GM12874 (cell line): ENCODE measurements around the gene LPIN2.

Experiments
- TF ChIP-seq, protein P1 (sequence below): IDR thresholded peaks from 2 replicates; pipeline ENCODE4 v1.5.1; 2011; ENCODE audit warnings: low read depth, mild to moderate bottlenecking, control low read depth, low read length, moderate library complexity; ENCODE audit not compliant: insufficient read depth

Gene LPIN2

DNA sequence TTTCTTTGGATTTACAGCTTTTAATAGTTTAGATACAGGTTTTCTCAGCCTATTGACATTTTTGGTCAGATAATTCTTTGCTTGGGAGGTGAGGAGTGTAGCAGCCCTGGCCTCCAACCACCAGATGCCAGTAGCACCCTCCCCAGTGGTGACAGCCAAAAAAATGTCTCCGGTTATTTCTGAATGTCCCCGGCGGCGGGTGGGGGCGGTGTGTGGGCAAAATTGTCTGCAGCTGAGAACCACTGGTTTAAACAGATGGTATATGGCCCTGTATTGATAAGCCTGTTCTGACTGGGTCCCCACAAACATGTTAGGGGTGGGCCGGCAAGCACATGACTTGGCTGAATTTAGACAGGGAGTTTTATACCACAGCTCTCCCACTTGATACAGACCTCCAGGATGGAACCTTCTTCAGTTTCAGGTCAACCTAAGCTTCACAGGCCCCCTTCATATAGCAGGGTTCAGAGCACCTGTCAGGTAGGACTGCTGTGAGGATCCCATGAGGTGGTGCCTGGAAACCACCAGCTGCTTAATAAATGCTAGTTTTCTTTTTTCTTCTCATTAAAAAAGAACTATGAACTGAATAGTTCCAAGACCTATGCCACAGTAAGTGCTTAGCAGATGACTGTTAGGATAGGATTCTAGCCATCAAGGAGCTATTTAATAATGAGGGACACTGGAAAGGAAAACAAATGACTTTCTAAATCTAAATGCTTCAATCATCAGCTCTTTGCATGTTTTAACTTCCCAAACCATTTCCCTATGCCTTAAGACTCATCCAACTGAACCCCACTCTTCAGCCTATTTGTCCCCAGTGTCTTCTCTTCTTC, 18.1 kb downstream of the LPIN2 start:
- TF ChIP-seq, protein P1, sequence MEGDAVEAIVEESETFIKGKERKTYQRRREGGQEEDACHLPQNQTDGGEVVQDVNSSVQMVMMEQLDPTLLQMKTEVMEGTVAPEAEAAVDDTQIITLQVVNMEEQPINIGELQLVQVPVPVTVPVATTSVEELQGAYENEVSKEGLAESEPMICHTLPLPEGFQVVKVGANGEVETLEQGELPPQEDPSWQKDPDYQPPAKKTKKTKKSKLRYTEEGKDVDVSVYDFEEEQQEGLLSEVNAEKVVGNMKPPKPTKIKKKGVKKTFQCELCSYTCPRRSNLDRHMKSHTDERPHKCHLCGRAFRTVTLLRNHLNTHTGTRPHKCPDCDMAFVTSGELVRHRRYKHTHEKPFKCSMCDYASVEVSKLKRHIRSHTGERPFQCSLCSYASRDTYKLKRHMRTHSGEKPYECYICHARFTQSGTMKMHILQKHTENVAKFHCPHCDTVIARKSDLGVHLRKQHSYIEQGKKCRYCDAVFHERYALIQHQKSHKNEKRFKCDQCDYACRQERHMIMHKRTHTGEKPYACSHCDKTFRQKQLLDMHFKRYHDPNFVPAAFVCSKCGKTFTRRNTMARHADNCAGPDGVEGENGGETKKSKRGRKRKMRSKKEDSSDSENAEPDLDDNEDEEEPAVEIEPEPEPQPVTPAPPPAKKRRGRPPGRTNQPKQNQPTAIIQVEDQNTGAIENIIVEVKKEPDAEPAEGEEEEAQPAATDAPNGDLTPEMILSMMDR = peak; percentile 66

DNA sequence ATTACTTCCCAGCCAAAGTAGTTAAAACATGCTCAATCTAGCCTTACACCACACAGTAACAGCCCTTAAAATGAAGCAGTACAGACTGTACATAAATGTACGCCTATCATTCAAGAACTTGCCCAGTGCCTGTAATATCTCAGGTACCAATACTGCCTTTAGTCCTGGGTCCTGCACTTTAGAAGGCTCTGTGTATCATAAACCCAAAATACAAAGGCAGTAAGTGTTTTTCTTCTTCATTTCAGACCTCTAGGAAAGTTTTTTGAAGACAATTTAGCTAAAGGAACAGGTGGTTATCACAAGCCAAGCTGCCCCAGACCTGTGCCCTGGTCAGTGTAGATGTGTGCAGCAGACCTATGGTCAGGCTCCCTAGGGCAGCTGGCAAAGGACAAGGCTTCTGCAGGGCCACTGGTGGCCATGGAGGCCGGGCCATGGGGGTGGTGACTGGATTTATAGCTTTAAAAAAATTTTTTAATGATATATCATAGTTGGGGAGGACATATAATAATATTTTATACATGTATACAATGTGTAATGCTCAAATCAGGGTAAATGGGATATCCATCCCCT, 18.8 kb downstream of the LPIN2 start:
- TF ChIP-seq, protein P1 = no peak

DNA sequence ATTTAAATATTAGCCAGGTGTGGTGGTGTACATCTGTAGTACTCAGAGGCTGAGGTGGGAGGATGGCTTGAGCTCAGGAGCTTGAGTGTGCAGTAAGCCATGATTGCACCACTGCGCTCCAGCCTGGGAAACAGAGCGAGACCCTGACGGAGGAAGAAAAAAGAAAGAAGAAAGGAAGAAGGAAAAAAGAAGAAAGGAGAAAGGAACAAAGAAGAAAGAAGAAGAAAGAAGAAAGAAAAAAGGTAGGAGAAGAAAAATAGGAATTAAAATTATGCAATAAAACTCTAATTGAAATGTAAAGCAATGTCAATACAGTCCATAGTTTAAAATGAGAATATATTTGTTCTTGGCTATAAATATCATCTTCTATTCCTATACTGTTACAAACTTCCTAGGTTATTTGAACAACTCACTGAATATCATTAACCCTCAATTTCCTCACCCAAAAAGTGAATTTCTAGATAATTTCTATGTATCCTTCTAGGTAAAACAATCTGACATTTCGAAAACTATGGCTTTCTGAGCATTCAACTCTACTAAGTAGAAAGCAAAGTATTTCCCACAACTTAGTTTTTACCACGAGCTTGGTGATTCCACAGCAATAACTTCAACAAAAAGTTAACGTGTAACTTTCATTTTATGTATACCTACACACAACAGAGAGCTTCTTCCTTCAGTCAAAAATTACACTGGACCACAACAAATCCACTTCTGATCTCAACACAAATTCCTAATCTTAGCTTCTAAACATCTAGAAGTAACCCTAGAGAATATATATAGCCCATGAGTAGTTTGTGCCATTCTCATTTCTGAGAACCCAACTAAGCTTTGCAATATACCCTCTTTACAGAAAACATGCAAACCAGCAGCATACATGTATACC, 19.7 kb downstream of the LPIN2 start:
- TF ChIP-seq, protein P1 = no peak

DNA sequence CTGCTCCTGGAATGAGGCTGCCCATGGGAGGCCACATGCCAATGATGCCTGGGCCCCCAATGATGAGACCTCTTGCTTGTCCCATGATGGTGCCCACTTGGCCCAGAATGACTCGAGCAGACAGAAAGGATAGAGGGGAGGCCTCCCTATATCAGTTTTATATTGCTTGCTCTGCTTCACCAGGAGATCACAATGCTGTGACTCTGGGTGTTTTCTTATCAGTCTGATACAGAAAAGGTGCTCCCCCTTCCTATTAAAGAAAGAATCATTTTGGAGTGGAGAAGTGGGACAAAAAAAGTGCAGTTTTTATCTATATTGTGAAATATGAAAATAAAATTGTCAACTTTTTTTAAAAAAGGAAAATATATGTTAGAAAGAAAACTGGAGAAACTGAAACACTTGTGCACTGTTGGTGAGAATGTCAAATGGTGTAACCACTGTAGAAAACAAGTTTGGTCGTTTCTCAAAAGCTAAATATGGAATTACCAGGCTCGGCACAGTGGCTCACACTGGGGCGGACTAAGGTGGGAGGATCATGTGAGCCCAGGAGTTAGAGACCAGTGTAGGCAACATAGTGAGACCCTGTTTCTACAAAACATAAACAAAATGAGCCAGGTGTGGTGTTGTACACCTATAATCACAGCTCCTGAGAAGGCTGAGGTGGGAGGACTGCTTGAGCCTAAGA, 21.8 kb downstream of the LPIN2 start:
- TF ChIP-seq, protein P1 = no peak

DNA sequence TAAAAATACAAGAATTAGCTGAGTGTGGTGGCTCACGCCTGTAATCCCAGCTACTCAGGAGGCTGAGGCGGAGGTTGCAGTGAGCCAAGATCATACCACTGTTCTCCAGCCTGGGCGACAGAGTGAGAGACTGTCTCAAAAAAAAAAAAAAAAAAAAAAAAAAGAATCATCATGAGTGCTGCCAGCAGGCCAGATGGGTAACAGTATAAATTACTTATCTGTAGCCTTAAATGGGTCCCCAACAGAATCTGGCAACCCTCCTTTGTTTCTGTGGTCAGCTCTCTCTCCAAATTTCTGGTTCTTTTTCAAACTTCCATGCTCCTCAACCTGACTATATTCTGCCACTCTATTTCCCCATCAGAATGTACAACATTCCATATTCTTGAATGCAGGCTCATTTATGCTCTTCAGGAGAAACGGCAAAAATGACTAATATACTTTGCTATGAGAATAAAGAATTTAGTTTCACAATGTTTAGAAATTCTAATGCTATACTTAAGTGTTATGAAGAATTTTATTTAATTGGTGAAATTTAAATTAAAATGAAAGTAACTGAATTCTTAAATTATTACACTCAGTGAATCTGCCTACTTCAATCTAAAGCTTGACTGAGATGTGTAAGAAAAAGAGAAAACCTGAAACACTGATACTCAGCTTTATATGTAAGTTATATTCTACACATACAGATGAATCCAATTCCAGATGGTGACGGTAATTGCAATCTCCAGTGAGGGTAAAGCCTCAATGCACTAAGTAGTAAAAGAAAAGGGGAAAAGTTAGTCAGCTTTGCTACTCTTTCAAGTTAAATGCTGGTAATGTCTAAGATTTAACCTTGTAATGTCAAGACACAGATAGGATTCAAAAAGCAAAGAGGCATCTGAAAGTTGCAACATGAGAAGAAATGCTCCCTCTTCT, 24.8 kb downstream of the LPIN2 start:
- TF ChIP-seq, protein P1 = no peak

DNA sequence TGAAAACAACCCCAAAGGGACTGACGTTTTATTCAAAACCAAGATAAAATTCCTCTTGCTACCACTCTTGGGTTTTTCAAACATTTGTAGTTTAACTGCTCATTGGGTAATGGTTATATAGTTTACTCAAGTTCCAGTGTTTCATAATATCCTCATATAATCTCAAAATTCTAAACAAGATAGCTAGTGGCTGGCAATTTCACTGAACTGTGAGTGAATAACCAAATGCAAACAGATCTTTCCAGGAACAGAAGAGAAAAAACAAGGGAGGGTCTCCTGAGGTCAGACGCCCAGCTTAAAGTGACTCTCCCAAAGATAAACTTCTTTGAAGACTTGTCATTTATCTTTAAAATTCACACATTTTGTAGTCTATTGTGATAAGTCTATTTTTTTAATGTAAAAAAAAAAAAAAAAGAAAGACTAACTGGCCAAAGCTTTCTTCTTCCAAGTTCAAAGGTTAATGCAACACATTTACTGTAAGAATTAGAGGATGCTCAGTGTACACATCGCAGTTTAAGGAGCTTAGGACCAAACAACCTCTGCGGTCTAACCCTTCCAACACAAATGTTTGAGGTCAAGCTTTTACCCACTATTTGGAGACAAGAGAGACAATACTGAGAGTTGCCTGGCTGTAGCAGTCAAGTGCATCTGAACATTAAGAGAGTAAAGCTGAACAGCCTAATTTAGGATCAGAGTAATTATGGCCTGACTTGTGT, 26.6 kb downstream of the LPIN2 start:
- TF ChIP-seq, protein P1 = no peak
